HG02970 (cell line): Measurements from ENCODE around the gene IFI27.

Experiments used
- ATAC-seq: cut with Tn5 transposase; IDR thresholded peaks from one replicate; pipeline ENCODE4 v1.9.1; 2021; ENCODE audit warnings: mild to moderate bottlenecking, moderate library complexity, moderate number of reproducible peaks; ENCODE audit not compliant: unreplicated experiment, low FRiP score

The IFI27 gene

GRCh38 chr14:94101748-94102147 is 8.8 kb upstream of the IFI27 start:
- ATAC-seq: no peak

- no peak for ATAC-seq
Measured at GRCh38 chr14:94102768-94103482, 7.6 kb upstream of the IFI27 start.

DNA sequence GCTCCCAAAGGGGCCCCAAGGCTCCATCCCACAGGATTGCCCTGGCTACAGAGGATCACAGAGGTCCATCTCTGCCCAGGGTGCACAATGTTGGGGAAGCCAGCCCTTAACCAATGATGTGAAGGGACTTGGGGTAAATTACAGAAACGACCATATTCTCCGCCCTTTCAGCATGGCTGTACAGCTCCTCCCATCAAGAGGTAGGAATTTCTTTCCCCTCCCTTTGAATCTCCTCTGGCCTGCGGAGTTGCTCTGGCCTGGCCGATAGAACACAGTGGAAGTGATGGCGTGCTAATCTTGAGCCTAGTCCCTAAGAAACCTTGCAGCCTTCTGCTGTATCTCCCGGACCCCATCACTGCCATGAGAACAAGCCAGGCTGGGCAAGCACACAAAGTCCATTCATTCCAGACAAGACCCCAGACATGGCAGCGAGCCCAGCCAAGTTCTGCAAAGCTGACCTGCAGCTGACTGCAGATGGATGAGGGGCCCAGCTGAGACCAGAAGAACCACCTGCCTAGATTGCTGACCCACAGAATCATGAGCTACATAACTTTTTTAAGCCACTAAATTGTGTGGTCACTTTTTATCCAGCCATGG is 6.9 kb upstream of the IFI27 start:
- ATAC-seq: no peak

DNA sequence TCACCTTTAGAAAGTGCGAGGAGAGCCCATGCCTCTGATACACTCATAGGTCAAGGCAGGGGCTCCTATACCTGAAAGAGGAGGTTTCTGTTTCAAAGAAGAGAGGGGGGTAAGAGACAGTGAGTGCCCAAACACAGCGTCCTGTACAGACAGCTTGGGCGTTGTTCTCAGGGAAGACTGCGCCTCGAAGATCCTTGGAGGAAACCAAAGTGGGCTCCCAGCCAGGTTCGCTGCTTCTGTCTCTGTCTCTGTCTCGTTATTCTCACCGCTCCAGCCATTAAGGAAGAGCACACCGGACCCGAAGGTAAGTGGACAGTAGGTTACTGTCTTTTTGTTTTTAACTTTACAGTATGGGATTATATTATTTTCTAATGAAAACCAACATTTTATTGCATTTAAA is 5.8 kb upstream of the IFI27 start:
- no peak for ATAC-seq

GRCh38 chr14:94109915-94110250 is 653 bp upstream of the IFI27 start:
- ATAC-seq: no peak

- ATAC-seq: no peak
Measured at GRCh38 chr14:94111276-94112095, 950 bp downstream of the IFI27 start.

DNA sequence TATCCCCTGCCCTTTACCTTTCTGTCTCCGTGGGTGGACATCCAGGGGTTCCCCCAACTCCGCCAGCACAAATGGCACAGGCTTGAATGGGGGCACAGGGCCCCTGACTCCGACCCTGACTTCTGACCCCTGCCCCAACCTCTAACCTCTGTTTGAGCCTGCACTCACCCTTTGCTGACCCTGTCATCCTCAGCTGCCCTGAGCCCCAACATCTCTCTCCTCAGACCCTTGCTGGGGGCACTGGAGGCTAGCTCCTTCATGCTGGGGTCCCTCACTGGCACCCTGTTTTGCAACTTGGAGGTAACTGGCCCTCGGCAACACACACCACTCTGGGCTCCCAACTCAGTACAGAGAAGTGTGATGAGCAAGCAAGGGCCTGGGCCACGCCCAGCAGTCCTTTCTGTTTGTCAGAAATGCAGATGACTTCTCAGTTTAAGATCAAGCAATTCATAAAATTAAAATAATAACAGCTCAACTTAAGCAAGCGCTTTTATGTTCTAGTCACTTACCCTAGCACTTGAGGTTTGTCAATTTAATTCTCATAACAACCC is 2.1 kb downstream of the IFI27 start:
- no peak for ATAC-seq

DNA sequence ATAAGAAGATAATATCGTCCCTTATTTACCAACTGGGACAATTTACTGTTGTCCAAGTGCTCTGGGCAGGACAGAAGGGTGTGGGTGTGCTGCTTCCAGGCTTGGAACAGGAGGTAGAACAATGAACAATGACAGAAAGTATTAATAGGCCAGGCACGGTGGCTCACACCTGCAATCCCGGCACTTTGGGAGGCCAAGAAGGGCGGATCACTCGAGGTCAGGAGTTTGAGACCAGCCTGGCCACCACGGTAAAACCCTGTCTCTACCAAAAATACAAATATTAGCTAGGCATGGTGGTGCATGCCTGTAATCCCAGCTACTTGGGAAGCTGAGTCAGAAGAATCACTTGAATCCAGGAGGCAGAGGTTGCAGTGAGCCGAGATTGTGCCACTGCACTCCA is 2.5 kb downstream of the IFI27 start:
- ATAC-seq: no peak

DNA sequence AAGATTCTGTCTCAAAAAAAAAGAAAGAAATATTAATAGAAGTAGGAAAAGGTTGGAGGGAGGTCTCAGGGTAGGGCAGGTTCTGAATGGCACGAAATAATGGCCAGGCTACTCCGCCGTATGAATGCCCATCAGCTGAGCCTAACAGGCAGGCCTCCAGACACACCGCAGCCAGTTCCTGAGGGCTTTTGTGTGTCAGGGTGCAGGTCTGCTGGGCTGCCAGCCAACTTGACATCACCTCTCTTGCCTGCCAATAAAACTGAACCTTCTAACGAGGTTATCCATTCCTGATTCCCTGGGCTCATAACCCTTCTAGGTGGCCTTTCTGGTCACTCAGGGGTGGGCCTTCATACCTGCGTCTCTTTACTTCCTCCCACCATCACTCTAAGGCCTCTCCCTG is 3.0 kb downstream of the IFI27 start:
- ATAC-seq: no peak

DNA sequence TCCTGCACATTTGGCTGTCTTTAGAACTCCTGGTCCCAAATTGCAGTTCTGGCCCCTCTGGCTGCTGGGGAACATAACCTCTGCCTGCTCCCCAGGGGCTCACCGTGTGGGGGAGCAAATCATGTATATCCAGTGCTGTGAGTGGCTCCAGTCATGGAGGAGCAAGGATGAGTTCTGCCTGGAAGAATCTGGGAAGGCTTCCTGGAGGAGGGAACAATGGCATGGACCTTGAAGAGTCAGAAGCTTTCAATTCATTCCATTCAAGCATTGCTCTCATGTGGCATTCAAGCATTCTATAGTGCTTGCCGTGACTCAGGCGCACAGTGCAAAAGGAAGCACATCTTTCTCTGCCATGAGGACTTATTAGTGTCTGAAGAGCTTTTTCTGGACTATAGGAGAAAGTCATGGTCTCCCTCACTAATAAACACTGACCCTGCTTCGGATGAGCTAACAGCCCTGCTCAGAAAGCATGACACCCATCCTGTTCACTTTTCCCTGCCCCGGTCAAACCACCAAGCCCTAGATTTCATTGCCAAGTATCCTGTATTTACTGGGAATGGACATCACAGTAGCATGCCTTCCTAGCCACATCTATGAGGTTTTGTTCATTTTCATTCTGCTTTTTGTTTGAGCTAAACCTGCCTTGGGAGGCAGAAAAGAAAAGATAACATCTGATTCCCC is 3.5 kb downstream of the IFI27 start:
- ATAC-seq: no peak

- ATAC-seq: no peak
Measured at GRCh38 chr14:94114589-94115057, 4.1 kb downstream of the IFI27 start.

DNA sequence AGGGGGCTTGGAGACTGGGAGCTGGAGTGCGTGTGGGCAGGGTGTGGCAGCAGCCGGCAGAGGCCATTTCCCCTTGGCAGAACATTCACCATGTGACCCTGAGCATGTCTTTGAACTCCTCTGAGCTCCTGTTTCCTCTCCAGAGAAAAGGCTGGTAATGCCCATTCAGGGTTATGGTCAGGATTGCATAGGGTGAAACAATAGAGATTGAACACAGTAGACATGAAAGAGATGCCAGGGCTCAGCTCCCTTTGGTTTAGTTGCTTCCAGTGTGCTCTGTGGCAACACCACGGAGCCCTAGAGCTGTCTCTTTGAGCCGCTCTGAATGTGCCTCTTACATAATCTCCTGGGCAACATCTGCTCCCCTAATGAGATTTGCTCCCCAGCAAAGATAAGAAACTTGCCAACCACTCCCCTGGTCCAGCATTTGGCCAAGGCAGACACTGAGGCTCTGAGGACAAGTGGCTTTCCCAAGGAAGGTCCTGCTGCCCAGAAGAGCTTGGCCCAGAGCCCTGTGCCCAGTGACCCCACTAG is 4.6 kb downstream of the IFI27 start:
- no peak for ATAC-seq

GRCh38 chr14:94115631-94116030 is 5.1 kb downstream of the IFI27 start:
- ATAC-seq: no peak

DNA sequence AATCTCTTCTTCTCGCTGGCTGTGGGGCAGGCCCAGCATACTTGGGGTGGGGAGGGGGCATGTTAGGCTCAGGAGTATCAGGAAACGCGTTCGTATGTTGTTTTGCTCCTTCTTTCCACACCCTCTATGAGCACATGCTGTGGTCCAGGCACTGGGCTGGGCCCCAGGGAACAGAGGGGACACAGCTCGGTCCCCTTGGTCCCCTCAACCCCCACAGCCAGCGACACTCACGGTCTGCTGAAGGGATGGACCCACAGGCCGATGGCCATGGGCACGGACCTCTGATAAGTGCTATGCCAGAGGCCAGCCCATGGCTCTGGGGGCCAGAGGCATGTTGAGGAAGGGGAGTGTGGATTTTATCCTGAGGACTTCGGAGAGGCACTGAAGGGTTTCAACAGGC is 6.2 kb downstream of the IFI27 start:
- no peak for ATAC-seq

DNA sequence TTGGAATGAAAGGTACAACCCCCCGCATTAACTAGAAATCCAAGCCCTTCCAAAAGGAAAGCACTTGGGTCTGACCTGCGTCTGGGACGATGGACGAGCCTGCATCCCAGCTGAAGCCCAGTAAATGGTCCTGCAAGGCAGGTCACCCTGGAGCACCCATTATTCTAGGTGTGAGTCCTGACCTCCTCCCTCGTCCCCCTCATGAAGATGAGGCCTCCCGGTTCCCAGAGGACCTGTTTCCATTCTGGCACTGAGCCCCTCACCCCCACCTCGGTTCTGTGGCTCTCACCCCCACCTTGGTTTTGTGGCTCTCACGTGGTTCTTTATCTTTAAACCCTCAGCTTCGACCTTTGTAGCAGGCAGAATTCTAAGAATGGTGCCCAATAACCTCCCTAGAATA is 7.3 kb downstream of the IFI27 start:
- no peak for ATAC-seq

DNA sequence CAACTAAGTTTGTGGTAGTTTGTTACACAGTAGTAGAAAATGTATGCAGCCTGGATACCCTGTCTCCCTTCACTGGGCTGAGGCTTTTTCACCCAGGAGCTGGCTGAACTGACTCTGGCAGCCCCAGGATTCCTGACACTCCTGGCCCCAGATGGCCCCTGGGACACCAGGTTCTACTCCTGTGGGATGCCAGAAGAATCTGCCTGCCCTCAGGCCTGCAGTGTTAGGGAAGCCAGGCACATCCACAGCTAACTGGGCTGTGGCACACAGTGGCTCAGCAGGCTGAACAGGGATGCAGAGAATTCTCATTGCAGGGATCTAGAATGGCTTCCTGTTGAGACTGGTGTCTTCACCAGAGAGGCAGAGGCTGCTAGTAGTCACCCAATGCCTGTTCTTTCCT is 8.5 kb downstream of the IFI27 start:
- no peak for ATAC-seq

GRCh38 chr14:94120667-94121340 is 10.3 kb downstream of the IFI27 start:
- no peak for ATAC-seq

DNA sequence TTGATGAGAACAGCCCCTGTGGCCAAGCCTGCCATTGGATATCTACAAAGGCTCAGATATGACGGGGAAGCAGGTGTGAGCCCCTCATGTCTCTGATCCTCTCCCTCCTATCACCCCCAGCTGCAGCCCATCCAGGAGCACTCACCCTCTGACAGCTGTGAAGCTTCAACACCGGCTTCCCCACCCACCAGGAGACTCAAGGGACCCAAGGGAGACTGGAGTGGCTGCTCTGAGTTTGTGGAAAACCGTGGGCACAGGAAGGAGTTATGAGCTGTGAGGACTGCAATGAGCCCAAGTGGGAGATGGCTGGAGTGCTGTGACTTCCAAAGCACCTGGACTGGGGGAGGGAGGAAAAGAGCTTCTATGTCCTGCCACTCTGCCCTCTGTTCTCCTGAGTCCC is 10.9 kb downstream of the IFI27 start:
- ATAC-seq: no peak

DNA sequence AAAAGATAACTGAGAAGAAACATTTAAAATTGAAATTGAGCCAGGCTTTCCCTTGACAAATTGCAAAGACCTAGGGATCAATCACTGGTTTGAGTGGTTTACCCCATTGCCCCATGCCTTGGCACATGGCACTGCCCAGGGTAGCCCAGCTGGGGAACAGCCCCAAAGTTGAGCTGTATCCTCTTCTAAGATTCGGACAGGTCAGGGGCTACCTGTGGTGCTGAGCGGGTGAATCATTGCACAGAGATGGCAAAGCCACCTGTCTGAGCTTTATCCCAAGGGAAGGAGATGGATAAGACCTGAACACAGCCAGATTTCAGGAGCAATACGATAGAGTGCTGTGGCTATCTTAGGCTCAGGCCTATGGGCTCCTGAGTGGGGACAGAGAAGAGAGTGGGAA is 11.9 kb downstream of the IFI27 start:
- no peak for ATAC-seq

GRCh38 chr14:94123296-94123695 is 12.8 kb downstream of the IFI27 start:
- ATAC-seq: no peak
